Psoas muscle (tissue), 8 donors: Measurements from ENCODE around the gene PCDHA7. TPM values are rescaled to one million over a fixed set of nuclear protein-coding genes. Genes with fewer than 3 reads are reported as not detected.
"Not testable (repeated sequence)": the region's sequence is repeated elsewhere in the genome, so short reads cannot be mapped to it uniquely, and the experiment has no call there.

ENCODE experiments used
- ATAC-seq, 4 donors: fragments of 200-7000 bp; cut with Tn5 transposase; one replicate each; pipeline ENCODE4 v1.9.1; 2020; ENCODE audit warnings: moderate library complexity in 3 of 4, mild to moderate bottlenecking in 2 of 4
- DNase-seq, 2 donors: peaks; one replicate each; pipeline ENCODE4 v3.0.0-alpha.2; 2020
- H3K27ac ChIP-seq: fragments of 200-600 bp; one replicate; pipeline ENCODE4 v1.8.0; 2022
- H3K27me3 ChIP-seq, 3 donors: fragments of 200-600 bp in 1 of 3; one replicate each; pipeline versions ENCODE4 v1.6.1 to v1.8.0; 2013 to 2022; ENCODE audit warnings: low read length in 2 of 3, mild to moderate bottlenecking in 2 of 3, moderate library complexity in 1 of 3; ENCODE audit not compliant: insufficient read depth in 3 of 3
- H3K36me3 ChIP-seq, 2 donors: fragments of 200-600 bp in 1 of 2; one replicate each; pipeline versions ENCODE4 v1.6.1 to v1.8.0; 2013 to 2022; ENCODE audit warnings: low read depth in 1 of 2, mild to moderate bottlenecking in 1 of 2, moderate library complexity in 1 of 2; ENCODE audit not compliant: insufficient read depth in 1 of 2
- H3K4me1 ChIP-seq: fragments of 200-600 bp; one replicate; pipeline ENCODE4 v1.8.0; 2022
- H3K4me3 ChIP-seq: fragments of 200-600 bp; one replicate; pipeline ENCODE4 v1.8.0; 2022; ENCODE audit warnings: mild to moderate bottlenecking
- H3K9me3 ChIP-seq: fragments of 200-600 bp; one replicate; pipeline ENCODE4 v1.8.0; 2022
- WGBS, 3 donors: extraction: QIAGEN DNeasy Blood & Tissue Kit; methylation state at CpG; one replicate each; pipeline versions ENCODE4 v1.1.6 to v1.1.7; 2013; 5-methylcytosine and 5-hydroxymethylcytosine counted together
- intact Hi-C, 2 donors: fragments of 100-400 bp; cut with DNase I; formaldehyde crosslinking; loops; one replicate each; pipeline versions ENCODE4 v1.11.0 to v1.14.2; 2022
- polyA plus RNA-seq, 3 donors: library from polyadenylated mRNA; stranded (reverse); fragments of 200-250 nt; gene quantifications; one replicate each; pipeline ENCODE4 v1.2.3, GENCODE V29; 2013
- total RNA-seq, 4 donors: library from RNA; stranded (reverse); fragmentation: NEBNext Ultra II Directional in 2 of 4; extraction: Animal tissue kit (Norgen Biotek cat#: 25700) in 2 of 4; gene quantifications; one replicate each; pipeline versions ENCODE4 v1.2.1 to v1.2.4, GENCODE V29; 2021 to 2023
- TF ChIP-seq, protein P1 (sequence below): fragments of 200-600 bp; IDR thresholded peaks from one replicate; pipeline ENCODE4 v1.8.0; 2022; ENCODE audit warnings: antibody characterized with exemption
- donor health status: healthy with polysubstance abuse.
- donor health status: DM: no; HTN: no; CAD: no; lungs with moderate emphysema.
- donor health status: Bipolar disorder and iron deficiency.
- donor health status: healthy.
- donor health status: DM: yes; HTN: yes; CAD: no.
- donor health status: DM: no; HTN: no; CAD: no.
- donor health status: DM: no; HTN: no; CAD: no.
- donor health status: DM: yes; HTN: yes; CAD: no.

The PCDHA7 gene
- total and polyA plus RNA-seq, 7 donors: 0.01 to 0.08 (median 0.07) TPM; not detected in 4

- ATAC-seq (no peak), DNase-seq (no peak)
- TF ChIP-seq, protein P1, sequence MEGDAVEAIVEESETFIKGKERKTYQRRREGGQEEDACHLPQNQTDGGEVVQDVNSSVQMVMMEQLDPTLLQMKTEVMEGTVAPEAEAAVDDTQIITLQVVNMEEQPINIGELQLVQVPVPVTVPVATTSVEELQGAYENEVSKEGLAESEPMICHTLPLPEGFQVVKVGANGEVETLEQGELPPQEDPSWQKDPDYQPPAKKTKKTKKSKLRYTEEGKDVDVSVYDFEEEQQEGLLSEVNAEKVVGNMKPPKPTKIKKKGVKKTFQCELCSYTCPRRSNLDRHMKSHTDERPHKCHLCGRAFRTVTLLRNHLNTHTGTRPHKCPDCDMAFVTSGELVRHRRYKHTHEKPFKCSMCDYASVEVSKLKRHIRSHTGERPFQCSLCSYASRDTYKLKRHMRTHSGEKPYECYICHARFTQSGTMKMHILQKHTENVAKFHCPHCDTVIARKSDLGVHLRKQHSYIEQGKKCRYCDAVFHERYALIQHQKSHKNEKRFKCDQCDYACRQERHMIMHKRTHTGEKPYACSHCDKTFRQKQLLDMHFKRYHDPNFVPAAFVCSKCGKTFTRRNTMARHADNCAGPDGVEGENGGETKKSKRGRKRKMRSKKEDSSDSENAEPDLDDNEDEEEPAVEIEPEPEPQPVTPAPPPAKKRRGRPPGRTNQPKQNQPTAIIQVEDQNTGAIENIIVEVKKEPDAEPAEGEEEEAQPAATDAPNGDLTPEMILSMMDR: no peak
Measured at GRCh38 chr5:140808889-140809291, 25.2 kb upstream of the PCDHA7 start.

GRCh38 chr5:140821375-140822280, 12.4 kb upstream of the PCDHA7 start, which contains the start of gene PCDHA5:
PCDHA5 (plus strand) TSS chr5:140821613.
- ATAC-seq: no peak
- Histone ChIP-seq H3K27me3 (peaks cover 0 to 11% (median 2%) of the 10 kb centered on the region in 3 donors), H3K4me3 (no peak within 1 kb of the TSS), H3K27ac (no peak within 1 kb of the TSS), H3K36me3 (no peaks in the 10 kb centered on the region), H3K9me3 (peaks cover 4% of the 10 kb centered on the region), H3K4me1 (no peaks in the 10 kb centered on the region)
- WGBS, 3 donors: 23 to 25% (median 24%) methylated on average over 35 to 39 of the region's 39 CpGs
- TF ChIP-seq, protein P1: peak; percentile 19
- intact Hi-C loops: no loop called here
- no peak for DNase-seq

More at GRCh38 chr5:140808889-140809291, 25.2 kb upstream of the PCDHA7 start:
- Histone ChIP-seq H3K4me3 (no peak overlapping the region), H3K27ac (no peak overlapping the region), H3K36me3 (no peaks in the 10 kb centered on the region), H3K27me3 (peaks cover 0 to 4% (median 0%) of the 10 kb centered on the region in 3 donors), H3K9me3 (peaks cover 4% of the 10 kb centered on the region), H3K4me1 (no peaks in the 10 kb centered on the region)
- WGBS, 3 donors: 59 to 68% (median 64%) methylated on average over 42 to 43 of the region's 43 CpGs
- intact Hi-C loops: no loop called here

DNA sequence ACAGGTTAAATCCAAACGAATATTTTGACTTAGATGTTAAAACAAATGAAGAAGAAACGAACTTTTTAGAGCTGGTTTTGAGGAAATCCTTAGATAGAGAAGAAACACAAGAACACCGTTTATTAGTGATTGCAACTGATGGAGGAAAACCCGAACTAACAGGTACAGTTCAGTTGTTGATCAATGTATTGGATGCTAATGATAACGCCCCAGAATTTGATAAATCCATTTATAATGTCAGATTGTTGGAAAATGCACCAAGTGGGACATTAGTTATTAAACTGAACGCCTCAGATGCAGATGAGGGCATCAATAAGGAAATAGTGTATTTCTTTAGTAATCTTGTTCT, 11.8 kb upstream of the PCDHA7 start:
- no peak for ATAC-seq
- no peaks in the 10 kb centered on the region for H3K36me3 ChIP-seq
- H3K9me3 ChIP-seq: peaks cover 4% of the 10 kb centered on the region
- TF ChIP-seq, protein P1: no peak
- 21 to 27% (median 24%) methylated on average over 6 of the region's 6 CpGs for WGBS, 3 donors
- no peaks in the 10 kb centered on the region for H3K4me1 ChIP-seq
- DNase-seq: no peak
- H3K27me3 ChIP-seq: peaks cover 0 to 17% (median 2%) of the 10 kb centered on the region in 3 donors
- intact Hi-C loops: no loop called here
- H3K27ac ChIP-seq: no peak overlapping the region
- H3K4me3 ChIP-seq: no peak overlapping the region

DNA sequence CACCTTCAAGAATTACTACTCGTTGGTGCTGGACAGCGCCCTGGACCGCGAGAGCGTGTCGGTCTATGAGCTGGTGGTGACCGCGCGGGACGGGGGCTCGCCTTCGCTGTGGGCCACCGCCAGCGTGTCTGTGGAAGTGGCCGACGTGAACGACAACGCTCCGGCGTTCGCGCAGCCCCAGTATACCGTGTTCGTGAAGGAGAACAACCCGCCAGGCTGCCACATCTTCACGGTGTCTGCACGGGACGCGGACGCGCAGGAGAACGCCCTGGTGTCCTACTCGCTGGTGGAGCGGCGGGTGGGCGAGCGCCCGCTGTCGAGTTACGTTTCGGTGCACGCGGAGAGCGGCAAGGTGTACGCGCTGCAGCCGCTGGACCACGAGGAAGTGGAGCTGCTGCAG, 11.1 kb upstream of the PCDHA7 start:
- ATAC-seq, H3K36me3 ChIP-seq, H3K4me1 ChIP-seq, intact Hi-C loops, H3K27ac ChIP-seq, H3K9me3 ChIP-seq, DNase-seq, H3K4me3 ChIP-seq: not testable (repeated sequence)
- 42 to 52% (median 44%) methylated on average over 48 of the region's 48 CpGs for WGBS, 3 donors
- peaks cover 0 to 23% (median 3%) of the 10 kb centered on the region in 3 donors for H3K27me3 ChIP-seq

GRCh38 chr5:140823475-140823874, 10.6 kb upstream of the PCDHA7 start:
- WGBS, 3 donors: 45 to 58% (median 51%) methylated on average over 31 to 38 of the region's 38 CpGs
- Histone ChIP-seq H3K27me3 (peaks cover 0 to 26% (median 7%) of the 10 kb centered on the region in 3 donors), H3K27ac (no peak overlapping the region), H3K9me3 (peaks cover 2% of the 10 kb centered on the region), H3K4me3 (no peak overlapping the region), H3K36me3 (no peaks in the 10 kb centered on the region), H3K4me1 (no peaks in the 10 kb centered on the region)
- TF ChIP-seq, protein P1: no peak
- intact Hi-C loops: no loop called here
- no peak for ATAC-seq
- DNase-seq: no peak
